GM21381 (cell line): ENCODE data around the gene MYO18B.

Experiments
- ATAC-seq: cut with Tn5 transposase; IDR thresholded peaks from one replicate; pipeline ENCODE4 v1.9.1; 2021; ENCODE audit warnings: mild to moderate bottlenecking, moderate library complexity; ENCODE audit not compliant: unreplicated experiment

Gene MYO18B

GRCh38 chr22:25845985-25846745 lies 104.2 kb downstream of the MYO18B start:
- no peak for ATAC-seq

GRCh38 chr22:25847451-25847850 lies 105.5 kb downstream of the MYO18B start:
- ATAC-seq = no peak

GRCh38 chr22:25848954-25849353 lies 107.0 kb downstream of the MYO18B start:
- ATAC-seq = no peak

GRCh38 chr22:25849522-25849921 lies 107.5 kb downstream of the MYO18B start:
- ATAC-seq = no peak

- no peak for ATAC-seq
Observed at GRCh38 chr22:25852223-25852622, 110.2 kb downstream of the MYO18B start.

- ATAC-seq = no peak
Observed at GRCh38 chr22:25853078-25853477, 111.1 kb downstream of the MYO18B start.

- ATAC-seq = no peak
Observed at GRCh38 chr22:25853501-25854284, 111.7 kb downstream of the MYO18B start.

GRCh38 chr22:25869771-25870170 lies 127.8 kb downstream of the MYO18B start:
- no peak for ATAC-seq

GRCh38 chr22:25874327-25874726 lies 132.3 kb downstream of the MYO18B start:
- no peak for ATAC-seq

- ATAC-seq = no peak
Observed at GRCh38 chr22:25875461-25875860, 133.5 kb downstream of the MYO18B start.

GRCh38 chr22:25876871-25877270 lies 134.9 kb downstream of the MYO18B start:
- ATAC-seq = no peak

GRCh38 chr22:25878933-25879332 lies 136.9 kb downstream of the MYO18B start:
- ATAC-seq = no peak

GRCh38 chr22:25880524-25880923 lies 138.5 kb downstream of the MYO18B start:
- ATAC-seq = no peak

GRCh38 chr22:25881210-25881755 lies 139.3 kb downstream of the MYO18B start:
- ATAC-seq = no peak

- ATAC-seq = no peak
Observed at GRCh38 chr22:25882360-25882759, 140.4 kb downstream of the MYO18B start.

GRCh38 chr22:25883482-25884033 lies 141.6 kb downstream of the MYO18B start:
- no peak for ATAC-seq

GRCh38 chr22:25884121-25884520 lies 142.1 kb downstream of the MYO18B start:
- ATAC-seq = no peak

GRCh38 chr22:25888399-25889054 lies 146.5 kb downstream of the MYO18B start:
- ATAC-seq = no peak

GRCh38 chr22:25890651-25891050 lies 148.7 kb downstream of the MYO18B start:
- no peak for ATAC-seq

- no peak for ATAC-seq
Observed at GRCh38 chr22:25892678-25893077, 150.7 kb downstream of the MYO18B start.

GRCh38 chr22:25895678-25896077 lies 153.7 kb downstream of the MYO18B start:
- no peak for ATAC-seq
